ENCODE data around the gene IFI30. TPM values are rescaled to one million over a fixed set of nuclear protein-coding genes. Genes with fewer than 3 reads are reported as not detected.

The IFI30 gene
- total RNA-seq, 1 donor from 2014 or later, result 35.1 TPM

DNA sequence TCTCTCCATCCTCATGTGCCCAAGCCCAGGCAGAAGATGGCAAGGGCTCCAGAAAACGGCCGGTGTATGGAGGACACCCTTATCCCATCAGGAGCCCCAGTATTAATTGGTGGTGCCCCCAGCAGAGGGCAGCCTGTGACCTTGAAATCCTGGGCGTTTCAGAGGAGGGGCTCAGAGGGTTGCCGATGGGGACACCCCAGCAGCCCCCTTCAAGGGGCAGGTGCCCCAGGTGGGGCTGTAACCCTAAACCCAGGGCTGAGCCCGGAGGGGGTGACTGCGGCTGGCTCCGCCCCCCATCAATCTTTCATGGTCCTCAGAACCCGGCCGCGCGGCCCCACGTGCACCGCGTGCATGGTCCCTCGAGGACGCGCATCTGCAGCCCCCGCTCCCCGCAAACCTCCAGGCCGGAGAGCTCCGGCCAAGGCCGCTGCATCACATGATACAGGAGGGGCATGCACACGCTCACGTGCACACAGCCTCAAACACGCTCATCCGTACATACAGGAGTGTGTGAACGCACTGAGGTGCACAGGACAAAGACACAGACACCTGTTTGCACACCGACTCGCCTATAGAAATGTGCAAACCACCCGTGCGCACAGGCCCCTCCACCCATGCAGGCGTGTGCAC lies 29.3 kb downstream of the IFI30 start:
- H3K27ac ChIP-seq, result no peak overlapping the region
- H3K36me3 ChIP-seq, result peaks cover 8 to 12% of the 10 kb centered on the region in 2 donors
- TF ChIP-seq, protein P1, sequence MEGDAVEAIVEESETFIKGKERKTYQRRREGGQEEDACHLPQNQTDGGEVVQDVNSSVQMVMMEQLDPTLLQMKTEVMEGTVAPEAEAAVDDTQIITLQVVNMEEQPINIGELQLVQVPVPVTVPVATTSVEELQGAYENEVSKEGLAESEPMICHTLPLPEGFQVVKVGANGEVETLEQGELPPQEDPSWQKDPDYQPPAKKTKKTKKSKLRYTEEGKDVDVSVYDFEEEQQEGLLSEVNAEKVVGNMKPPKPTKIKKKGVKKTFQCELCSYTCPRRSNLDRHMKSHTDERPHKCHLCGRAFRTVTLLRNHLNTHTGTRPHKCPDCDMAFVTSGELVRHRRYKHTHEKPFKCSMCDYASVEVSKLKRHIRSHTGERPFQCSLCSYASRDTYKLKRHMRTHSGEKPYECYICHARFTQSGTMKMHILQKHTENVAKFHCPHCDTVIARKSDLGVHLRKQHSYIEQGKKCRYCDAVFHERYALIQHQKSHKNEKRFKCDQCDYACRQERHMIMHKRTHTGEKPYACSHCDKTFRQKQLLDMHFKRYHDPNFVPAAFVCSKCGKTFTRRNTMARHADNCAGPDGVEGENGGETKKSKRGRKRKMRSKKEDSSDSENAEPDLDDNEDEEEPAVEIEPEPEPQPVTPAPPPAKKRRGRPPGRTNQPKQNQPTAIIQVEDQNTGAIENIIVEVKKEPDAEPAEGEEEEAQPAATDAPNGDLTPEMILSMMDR (IDR thresholded peaks at IDR 0.05), result peak in 1 of 3 experiments; percentile 23
- peaks cover 7 to 20% of the 10 kb centered on the region in 2 donors for H3K4me1 ChIP-seq
- no peak for DNase-seq (ENCODE audit: low spot score in 2 of 2)
- H3K4me3 ChIP-seq, result peak overlapping the region; percentile 82
- intact Hi-C loops (cut with DNase I), result loop anchor here (5.0 kb wide), 1 partner anchor 214 kb away; the partner anchor contains the start of gene SSBP4
- no peaks in the 10 kb centered on the region for H3K27me3 ChIP-seq
- H3K9me3 ChIP-seq, result no peaks in the 10 kb centered on the region

DNA sequence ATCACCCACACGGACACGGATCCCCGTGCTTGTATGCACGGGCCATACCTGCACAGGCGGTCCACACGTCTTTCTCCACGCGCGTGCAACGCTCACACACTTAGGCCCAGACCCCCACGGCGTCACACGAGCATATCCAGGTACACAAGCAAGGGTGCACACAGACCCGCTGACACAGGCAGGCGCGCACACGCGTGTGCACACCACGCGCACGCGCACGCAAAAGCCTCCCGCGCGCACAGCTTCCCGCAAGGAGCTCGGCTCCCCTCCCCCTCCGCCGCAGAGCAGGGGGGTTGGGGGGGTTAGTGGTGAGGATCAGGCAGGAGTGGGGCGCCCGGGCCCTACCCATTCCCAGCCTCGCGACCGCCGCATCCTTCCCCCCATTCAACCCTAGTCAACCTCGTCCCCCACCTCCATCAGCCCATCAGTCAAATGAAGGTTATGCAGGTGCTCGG lies 29.8 kb downstream of the IFI30 start:
- intact Hi-C loops (cut with DNase I), result loop anchor here (5.0 kb wide), 1 partner anchor 214 kb away; the partner anchor contains the start of gene SSBP4
- Histone ChIP-seq H3K27ac (peak overlapping the region in 1 of 2 donors; percentile 17), H3K27me3 (no peaks in the 10 kb centered on the region), H3K9me3 (no peaks in the 10 kb centered on the region), H3K4me1 (peaks cover 7 to 20% of the 10 kb centered on the region in 2 donors), H3K36me3 (peaks cover 8 to 9% of the 10 kb centered on the region in 2 donors), H3K4me3 (peak overlapping the region; percentile 82)
- TF ChIP-seq, protein P1 (IDR thresholded peaks at IDR 0.05), result no peak
- peak in 1 of 2 donors; percentile 81 for DNase-seq (ENCODE audit: low spot score in 2 of 2)

DNA sequence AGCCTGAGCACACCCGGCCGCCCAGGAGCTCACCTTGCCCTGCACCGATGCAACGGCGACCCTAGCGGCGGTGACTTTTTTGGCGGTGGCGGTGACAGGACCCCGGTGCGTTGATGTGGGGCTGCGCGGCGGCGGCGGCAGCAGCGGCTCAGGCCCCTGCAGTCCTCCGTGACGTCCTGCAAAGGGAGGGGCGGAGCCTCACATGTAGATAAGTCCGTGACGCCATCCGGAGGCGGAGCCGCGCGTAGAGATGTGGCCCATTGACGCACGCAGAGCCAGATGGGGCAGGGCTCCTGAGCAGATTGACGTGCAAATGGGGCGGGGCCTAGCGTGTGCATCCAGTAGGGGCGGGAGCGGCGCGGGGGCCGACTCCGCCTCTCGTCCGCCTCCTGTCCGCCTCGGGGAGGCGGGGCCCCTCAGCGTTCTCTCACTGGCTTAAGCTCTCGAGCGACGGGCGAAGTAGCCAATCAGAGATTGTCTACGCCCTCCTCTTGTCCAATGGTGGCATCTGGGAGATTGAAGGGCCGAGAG lies 30.3 kb downstream of the IFI30 start, which contains the start of gene RAB3A:
Gene RAB3A (minus strand): TSS at position 180 of the 531 bp plus-strand sequence. CDS start 1,302 bp downstream, outside the sequence.
- TF ChIP-seq, protein P1 (IDR thresholded peaks at IDR 0.05), result no peak
- peak; percentile 100 for DNase-seq (ENCODE audit: low spot score in 2 of 2)
- Histone ChIP-seq H3K27me3 (no peaks in the 10 kb centered on the region), H3K4me3 (peak within 1 kb of the TSS; percentile 82 to 83), H3K27ac (peak within 1 kb of the TSS; percentile 95 to 98), H3K9me3 (no peaks in the 10 kb centered on the region), H3K36me3 (peaks cover 6 to 8% of the 10 kb centered on the region in 2 donors), H3K4me1 (peaks cover 7 to 20% of the 10 kb centered on the region in 2 donors)
- intact Hi-C loops (cut with DNase I), result loop anchor here (1.0 to 5.0 kb wide), 4 partner anchors 11 to 213 kb away; partner anchors contain the start of genes MPV17L2 and SSBP4

DNA sequence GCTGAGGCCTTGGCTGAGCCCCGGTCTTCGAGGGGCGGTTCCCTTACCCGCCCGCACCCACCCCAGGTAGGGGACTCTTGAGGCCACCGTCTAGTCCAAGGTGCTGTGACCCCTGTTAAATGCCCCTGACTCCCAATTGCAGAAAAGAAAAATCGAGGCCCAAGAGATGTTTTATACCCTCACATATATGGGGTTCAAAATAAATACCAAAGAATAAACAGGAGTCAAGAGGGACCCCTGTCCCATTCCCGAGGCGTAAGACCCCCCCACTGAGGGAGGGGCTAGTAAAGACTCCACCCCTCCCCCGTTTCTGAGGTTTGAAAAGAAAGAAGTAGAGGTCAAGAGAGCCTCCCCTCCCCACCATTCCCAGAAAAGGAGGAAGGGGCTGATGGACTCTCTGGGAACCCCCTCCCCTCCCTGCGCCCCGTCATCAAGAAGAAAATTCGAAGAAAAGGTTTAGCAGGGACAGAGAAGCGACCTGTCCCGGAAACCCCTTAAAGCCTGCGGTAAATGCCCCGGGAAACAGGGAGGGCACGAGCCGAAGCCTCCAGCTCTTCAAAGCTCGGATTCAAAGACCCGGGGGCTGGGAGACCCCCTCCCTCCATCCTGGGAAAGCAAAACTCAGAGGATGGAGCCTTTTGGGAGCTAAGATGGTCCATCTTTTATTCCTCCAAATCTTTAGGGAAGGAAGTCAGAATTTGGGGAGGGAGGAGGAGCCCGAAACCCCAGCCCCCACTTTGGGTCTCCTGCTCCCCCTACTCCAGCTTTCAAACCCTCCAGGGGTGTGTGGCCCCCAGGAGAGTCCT lies 31.0 kb downstream of the IFI30 start:
- Histone ChIP-seq H3K4me3 (peak overlapping the region; percentile 68 to 83), H3K27me3 (no peaks in the 10 kb centered on the region), H3K36me3 (peaks cover 2 to 3% of the 10 kb centered on the region in 2 donors), H3K9me3 (no peaks in the 10 kb centered on the region), H3K27ac (peak overlapping the region; percentile 95 to 98), H3K4me1 (peaks cover 7 to 20% of the 10 kb centered on the region in 2 donors)
- TF ChIP-seq, protein P1 (IDR thresholded peaks at IDR 0.05), result no peak
- peak in 1 of 2 donors; percentile 84 for DNase-seq (ENCODE audit: low spot score in 2 of 2)
- intact Hi-C loops (cut with DNase I), result loop anchor here (1.0 to 5.0 kb wide), 4 partner anchors 11 to 213 kb away; partner anchors contain the start of genes MPV17L2 and SSBP4

- H3K4me3 ChIP-seq, result peak overlapping the region; percentile 68 to 83
- peak; percentile 63 to 92 for DNase-seq (ENCODE audit: low spot score in 2 of 2)
- TF ChIP-seq, protein P1 (IDR thresholded peaks at IDR 0.05), result no peak
- H3K27ac ChIP-seq, result peak overlapping the region; percentile 95 to 98
- intact Hi-C loops (cut with DNase I), result loop anchor here (2.0 kb wide), 1 partner anchor 19 kb away; no protein-coding TSS in a partner anchor
- H3K4me1 ChIP-seq, result peaks cover 7 to 20% of the 10 kb centered on the region in 2 donors
- no peaks in the 10 kb centered on the region for H3K27me3 ChIP-seq
- no peaks in the 10 kb centered on the region for H3K36me3 ChIP-seq
- H3K9me3 ChIP-seq, result no peaks in the 10 kb centered on the region
Measured at GRCh38 chr19:18205200-18205892, 31.7 kb downstream of the IFI30 start.

Measured in ascending aorta (tissue), 2 donors.